Ishikawa (cell line): Measurements from ENCODE around the gene SEMA3A.

Source experiments
- TAF1 ChIP-seq: IDR thresholded peaks from 2 replicates; pipeline ENCODE4 v1.6.1; 2012; ENCODE audit warnings: low read depth, mild to moderate bottlenecking
- TEAD4 ChIP-seq: IDR thresholded peaks from 2 replicates; pipeline ENCODE4 v1.6.1; 2012
- TF ChIP-seq, protein P1 (sequence below): IDR thresholded peaks from 2 replicates; pipeline ENCODE4 v1.6.1; 2012

DNA sequence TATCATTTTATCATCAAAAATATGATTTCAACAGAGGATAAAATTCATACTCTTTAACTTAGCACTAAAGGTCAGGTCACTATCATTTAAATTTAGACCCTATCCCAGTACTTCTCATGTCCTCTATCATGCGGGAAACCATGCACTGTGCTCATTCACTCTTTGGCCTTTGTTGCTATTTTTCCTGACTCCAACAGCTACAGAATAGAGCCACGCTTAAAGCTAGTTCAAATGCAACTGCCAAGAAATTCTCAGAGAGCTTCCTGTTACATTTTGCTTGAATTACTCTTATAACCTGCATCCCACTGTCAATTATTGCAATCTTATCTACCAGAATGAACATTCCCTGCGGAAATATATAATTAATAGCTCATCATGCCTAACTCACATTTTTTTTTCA lies 58.3 kb downstream of the SEMA3A start:
- TF ChIP-seq TAF1 (no peak), TEAD4 (no peak)
- TF ChIP-seq, protein P1, sequence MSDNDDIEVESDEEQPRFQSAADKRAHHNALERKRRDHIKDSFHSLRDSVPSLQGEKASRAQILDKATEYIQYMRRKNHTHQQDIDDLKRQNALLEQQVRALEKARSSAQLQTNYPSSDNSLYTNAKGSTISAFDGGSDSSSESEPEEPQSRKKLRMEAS: no peak
